ENCODE results near the gene MYO1E.
"Not testable (repeated sequence)": the region's sequence is repeated elsewhere in the genome, so short reads cannot be mapped to it uniquely, and the experiment has no call there.

The MYO1E gene

GRCh38 chr15:59157396-59157795 lies 215.3 kb downstream of the MYO1E start:
- DNase-seq = no peak

- DNase-seq = no peak
These were observed 217.2 kb downstream of the MYO1E start for GRCh38 chr15:59155431-59155830.

GRCh38 chr15:59154243-59154642 lies 218.4 kb downstream of the MYO1E start:
- DNase-seq = no peak

- DNase-seq = no peak
These were observed 219.2 kb downstream of the MYO1E start for GRCh38 chr15:59153466-59153865.

- DNase-seq = no peak
These were observed 219.8 kb downstream of the MYO1E start for GRCh38 chr15:59152694-59153450.

GRCh38 chr15:59150185-59150584 lies 222.5 kb downstream of the MYO1E start:
- no peak for DNase-seq

- no peak for DNase-seq
These were observed 224.4 kb downstream of the MYO1E start for GRCh38 chr15:59148153-59148833.

GRCh38 chr15:59147666-59148065 lies 225.0 kb downstream of the MYO1E start:
- no peak for DNase-seq

- DNase-seq = not testable (repeated sequence)
These were observed 228.1 kb downstream of the MYO1E start for GRCh38 chr15:59144594-59144993.

- no peak for DNase-seq
These were observed 229.4 kb downstream of the MYO1E start for GRCh38 chr15:59143281-59143680.

GRCh38 chr15:59140422-59141226 lies 232.0 kb downstream of the MYO1E start:
- DNase-seq = no peak

GRCh38 chr15:59138243-59138642 lies 234.4 kb downstream of the MYO1E start:
- no peak for DNase-seq

GRCh38 chr15:59137566-59137965 lies 235.1 kb downstream of the MYO1E start:
- DNase-seq = no peak

- DNase-seq = no peak
These were observed 238.7 kb downstream of the MYO1E start for GRCh38 chr15:59133929-59134427.

GRCh38 chr15:59131969-59132562 lies 240.6 kb downstream of the MYO1E start:
- DNase-seq = no peak

GRCh38 chr15:59131456-59131855 lies 241.2 kb downstream of the MYO1E start:
- DNase-seq = no peak

- DNase-seq = not testable (repeated sequence)
These were observed 245.4 kb downstream of the MYO1E start for GRCh38 chr15:59127255-59127654.

- DNase-seq = not testable (repeated sequence)
These were observed 247.0 kb downstream of the MYO1E start for GRCh38 chr15:59125683-59126082.

- no peak for DNase-seq
These were observed 248.4 kb downstream of the MYO1E start for GRCh38 chr15:59124261-59124660.

GRCh38 chr15:59120937-59121336 lies 251.7 kb downstream of the MYO1E start:
- DNase-seq = no peak

GRCh38 chr15:59119625-59120024 lies 253.0 kb downstream of the MYO1E start:
- DNase-seq = no peak

GRCh38 chr15:59116771-59117170 lies 255.9 kb downstream of the MYO1E start:
- no peak for DNase-seq

- DNase-seq = no peak
These were observed 256.5 kb downstream of the MYO1E start for GRCh38 chr15:59116141-59116540.

Data from NCI-H2227 treated with DMSO at 0.1 percent for 48 hours (cell line).